Measurements from ENCODE around the gene PTEN.
"Not testable (repeated sequence)": the region's sequence is repeated elsewhere in the genome, so short reads cannot be mapped to it uniquely, and the experiment has no call there.

The PTEN gene

DNA sequence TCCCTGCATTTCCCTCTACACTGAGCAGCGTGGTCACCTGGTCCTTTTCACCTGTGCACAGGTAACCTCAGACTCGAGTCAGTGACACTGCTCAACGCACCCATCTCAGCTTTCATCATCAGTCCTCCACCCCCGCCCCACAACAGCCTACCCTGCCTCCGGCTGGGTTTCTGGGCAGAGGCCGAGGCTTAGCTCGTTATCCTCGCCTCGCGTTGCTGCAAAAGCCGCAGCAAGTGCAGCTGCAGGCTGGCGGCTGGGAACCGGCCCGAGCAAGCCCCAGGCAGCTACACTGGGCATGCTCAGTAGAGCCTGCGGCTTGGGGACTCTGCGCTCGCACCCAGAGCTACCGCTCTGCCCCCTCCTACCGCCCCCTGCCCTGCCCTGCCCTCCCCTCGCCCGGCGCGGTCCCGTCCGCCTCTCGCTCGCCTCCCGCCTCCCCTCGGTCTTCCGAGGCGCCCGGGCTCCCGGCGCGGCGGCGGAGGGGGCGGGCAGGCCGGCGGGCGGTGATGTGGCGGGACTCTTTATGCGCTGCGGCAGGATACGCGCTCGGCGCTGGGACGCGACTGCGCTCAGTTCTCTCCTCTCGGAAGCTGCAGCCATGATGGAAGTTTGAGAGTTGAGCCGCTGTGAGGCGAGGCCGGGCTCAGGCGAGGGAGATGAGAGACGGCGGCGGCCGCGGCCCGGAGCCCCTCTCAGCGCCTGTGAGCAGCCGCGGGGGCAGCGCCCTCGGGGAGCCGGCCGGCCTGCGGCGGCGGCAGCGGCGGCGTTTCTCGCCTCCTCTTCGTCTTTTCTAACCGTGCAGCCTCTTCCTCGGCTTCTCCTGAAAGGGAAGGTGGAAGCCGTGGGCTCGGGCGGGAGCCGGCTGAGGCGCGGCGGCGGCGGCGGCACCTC lies at the start of gene PTEN, which contains the start of gene KLLN:
TSS of gene PTEN (plus strand) at position 573 of the 891 bp plus-strand sequence. CDS start 845 bp downstream, outside the sequence.
TSS of gene KLLN (minus strand) at position 481 of the 891 bp plus-strand sequence. CDS start 1,046 bp downstream, outside the sequence.
- peak; percentile 92 for DNase-seq (ENCODE audit: low read depth)

DNA sequence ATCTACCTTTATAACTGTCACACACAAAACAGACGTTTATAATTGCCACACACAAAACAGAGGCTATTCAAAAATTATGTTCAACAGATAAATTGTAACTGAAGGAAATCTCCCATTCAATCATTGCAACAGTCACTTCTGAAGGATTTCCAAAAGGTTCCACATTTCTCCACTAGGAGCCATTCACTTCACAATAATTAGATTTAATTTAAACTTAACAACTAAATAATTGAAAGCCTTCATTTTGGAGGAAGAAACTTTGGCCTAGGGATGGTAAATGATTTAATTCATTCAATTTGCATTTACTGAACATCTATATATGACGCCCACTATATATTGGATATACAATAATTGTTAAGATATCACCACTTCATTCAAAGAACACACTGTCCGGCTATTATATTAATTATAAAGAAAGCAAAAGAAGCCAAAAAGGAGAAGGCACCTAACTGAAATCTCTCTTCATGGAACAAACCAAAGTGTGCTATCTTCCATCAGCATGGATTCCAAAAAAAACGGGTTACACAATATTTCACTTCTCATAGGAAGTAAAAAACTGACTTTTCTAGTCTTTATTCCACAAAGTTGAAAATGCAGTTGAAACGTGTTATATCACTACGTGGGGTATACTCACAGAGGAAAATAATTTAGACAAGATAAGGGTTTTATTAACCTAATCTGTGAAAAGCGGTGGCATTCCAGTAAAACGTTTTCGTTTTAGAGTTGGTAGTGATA lies 47.1 kb upstream of the PTEN start:
- DNase-seq (ENCODE audit: low read depth), result no peak

DNA sequence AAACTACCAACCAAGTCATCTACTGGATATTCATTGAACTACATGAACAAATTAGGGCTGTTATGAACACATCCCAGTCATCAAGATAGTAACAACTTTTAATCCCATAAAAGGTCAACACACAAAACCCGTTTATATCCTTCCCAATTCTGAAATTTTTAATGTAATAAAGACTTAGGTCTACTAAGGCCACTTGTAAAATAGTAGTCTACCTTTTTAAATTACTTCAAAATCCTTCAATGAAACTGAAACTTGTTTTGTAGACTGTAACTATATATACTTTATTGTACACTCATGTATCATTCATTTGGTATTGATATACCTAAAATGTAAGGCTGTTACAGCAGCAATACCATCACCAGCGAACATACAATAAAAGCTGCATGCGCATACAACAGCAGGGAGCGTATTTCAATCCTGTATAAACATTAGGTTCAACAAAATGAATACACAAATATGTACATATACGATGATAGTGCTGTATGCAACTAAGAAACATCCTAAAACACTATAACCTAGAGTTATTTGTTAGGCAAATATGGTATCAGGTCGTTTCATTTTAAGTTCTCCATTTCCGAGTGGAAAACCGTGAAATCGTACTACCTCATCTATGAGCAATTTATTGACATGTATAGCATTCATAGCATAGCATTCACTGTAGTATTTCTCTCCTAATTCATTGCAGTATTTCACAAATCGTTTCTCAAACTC lies 46.4 kb upstream of the PTEN start:
- peak; percentile 8 for DNase-seq (ENCODE audit: low read depth)

DNA sequence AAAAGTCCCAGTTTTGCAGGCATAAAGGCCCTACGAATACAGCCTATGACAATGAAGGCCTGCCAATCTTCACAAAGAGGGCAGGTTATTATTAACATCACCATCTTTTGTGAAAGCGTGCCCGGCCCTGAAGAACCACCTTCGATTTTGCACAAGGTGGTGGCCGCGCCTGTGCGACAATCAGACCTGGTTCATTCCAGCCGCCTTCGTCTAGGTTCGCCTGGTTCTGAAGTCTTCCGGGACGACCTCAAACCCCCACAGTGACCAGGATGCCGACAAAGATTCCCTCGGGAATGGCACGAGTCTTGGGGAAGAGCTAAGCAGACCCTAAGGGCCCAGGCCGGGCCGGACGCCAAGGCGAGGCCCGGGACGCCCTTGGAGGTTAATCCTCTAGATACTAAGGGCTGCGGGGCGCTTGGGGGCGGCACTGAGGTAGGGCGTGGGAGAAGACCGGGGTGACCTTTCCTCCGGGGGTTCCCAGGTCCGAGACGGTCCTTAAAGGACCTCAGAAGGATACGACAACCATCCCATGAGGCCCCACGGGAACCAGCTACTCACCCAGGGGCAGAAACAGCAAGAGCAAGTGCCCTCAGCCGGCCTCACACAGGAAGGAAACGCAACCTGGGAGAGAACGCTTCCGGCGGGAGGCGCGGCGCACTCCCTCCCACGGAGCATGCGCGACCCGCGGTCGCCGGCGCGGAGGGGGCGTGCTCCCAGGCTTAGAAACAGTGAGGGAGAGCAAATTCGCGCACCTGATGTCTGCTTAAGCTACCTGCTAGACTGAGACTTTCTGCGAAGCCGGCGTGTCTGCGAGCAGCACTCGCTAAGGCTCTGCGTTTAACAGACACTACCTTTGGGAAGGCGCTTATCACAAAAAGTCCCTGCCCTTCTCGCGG lies 45.6 kb upstream of the PTEN start, which contains the start of gene ATAD1:
TSS of gene ATAD1 (minus strand) at position 618 of the 896 bp plus-strand sequence. CDS start 3,627 bp downstream, outside the sequence.
- peak; percentile 85 for DNase-seq (ENCODE audit: low read depth)

DNA sequence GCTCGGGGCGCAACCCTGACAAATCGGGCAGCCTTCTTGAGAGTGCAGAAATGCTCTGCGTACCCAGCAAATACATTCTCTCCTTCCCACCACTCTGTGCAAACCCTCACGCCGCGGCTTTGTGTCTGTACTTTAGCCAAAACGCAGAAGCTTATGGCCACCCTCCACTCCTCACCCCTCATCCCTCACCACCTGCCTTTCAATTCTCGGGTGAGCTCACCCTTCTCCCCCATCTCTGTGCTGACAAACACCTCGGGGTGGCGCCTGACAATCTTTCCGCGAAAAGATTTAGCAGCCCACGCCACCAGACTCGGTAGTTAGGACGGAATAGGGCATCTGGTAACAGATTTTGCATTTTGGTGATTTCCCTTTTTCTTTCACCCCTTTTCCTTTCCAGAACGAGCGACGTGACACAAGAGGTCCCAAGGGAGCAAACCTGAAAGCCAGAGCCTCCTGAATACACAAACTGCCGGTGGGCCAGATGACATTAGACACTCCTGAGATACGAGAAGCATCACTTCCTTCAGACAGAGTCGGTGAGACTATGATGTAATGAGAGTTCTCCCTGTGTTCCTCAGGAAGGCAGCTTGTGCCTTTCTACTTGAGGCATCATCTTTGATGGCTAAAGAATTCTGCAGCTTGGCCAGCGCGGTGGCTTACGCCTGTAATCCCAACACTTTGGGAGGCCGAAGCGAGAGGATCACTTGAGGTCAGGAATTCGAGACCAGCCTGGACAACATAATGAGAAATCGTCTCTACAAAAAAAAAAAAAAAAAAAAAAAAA lies 44.7 kb upstream of the PTEN start:
- peak; percentile 34 for DNase-seq (ENCODE audit: low read depth)

DNA sequence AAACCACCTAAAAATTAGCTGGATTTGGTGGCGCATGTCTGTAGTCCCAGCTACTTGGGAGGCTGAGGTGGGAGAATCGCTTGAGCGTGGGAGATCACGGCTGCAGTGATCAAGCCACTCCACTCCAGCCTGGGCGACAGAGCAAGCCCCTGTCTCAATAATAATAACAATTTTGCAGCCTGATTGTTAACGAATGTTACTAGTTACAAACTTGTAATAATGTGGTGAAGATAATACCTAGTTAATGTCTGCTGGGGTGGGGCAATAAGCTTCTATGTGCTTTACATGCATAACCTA lies 44.2 kb upstream of the PTEN start:
- no peak for DNase-seq (ENCODE audit: low read depth)

DNA sequence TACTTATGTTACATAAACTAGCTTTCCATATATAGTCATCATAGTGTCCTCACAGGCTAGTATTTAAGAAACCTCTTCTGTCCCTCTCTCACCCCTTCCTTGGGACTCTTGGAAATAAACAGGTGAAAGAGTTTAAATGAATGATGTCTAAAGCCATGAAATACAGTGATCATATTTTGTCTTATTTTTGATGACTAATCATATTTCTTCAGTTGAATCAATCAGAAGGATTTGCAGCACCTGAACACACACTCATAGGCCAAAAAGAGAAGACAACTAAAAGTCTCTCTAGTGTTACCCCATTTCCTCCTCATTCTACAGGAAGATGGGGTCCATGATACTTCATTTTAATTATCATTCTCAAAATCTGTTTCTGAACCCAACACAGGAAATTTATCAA lies 36.8 kb upstream of the PTEN start:
- DNase-seq (ENCODE audit: low read depth), result no peak

DNA sequence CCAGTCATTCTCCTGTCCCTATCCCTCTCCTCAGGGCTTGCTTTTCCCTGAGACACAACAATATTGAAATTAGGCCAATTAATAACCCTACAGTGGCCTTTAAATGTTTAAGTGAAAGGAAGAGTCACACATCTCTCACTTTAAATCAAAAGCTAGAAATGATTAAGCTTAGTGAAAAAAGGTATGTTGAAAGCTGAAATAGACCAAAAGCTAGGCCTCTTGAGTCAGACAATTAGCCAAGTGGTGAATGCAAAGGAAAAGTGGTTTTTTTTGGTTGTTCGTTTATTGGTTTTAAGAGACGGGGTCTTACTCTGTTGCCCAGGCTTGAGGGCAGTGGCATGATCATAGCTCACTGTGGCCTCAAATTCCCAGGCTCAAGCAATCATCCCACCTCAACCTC lies 35.7 kb upstream of the PTEN start:
- DNase-seq (ENCODE audit: low read depth), result no peak

DNA sequence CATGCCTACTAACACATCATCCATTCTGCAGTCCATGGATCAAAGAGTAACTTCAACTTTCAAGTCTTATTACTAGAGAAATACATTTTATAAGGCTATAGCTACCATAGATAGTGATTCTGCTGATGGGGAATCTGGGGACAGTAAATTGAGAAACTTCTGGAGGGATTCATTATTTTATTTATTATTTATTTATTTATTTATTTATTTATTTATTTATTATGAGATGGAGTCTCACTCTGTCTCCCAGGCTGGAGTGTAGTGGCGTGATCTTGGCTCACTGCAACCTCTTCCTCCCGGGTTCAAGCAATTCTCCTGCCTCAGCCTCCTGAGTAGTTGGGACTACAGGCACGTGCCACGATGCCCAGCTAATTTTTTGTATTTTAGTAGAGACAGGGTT lies 34.4 kb upstream of the PTEN start:
- not testable (repeated sequence) for DNase-seq (ENCODE audit: low read depth)

DNA sequence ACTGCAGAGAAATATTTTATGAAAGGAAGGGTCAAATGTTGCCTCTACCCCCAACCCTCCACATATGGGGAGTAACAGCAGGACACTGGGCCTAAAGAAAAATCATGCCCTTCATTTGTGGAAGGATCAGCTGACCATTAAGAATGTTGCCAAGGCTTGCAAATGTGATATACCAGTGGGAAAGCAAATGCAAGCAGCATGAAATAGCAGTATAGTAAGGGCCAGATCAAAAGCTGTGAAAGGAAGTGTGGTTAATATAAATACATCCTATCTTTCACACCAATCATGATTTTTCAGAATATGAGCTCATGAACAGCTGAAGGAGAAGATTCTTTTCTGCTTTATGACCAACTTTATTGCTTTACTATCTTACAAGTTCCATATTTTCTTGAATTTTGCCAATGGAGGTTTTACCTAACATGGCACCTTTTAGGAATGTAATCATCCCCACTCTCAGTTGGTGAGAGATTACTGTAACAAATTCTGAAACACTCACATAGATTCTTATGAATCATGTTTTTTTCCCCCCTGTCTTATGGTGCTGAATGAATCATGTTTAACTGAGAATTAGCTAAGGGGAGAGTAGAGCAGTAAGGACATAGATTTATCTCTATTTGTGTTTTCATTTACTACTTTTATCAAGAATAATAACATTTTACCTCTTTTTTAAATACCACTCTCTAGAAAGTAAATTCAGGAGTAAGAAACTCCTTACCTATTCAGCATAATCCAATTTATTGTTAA lies 33.3 kb upstream of the PTEN start:
- no peak for DNase-seq (ENCODE audit: low read depth)

DNA sequence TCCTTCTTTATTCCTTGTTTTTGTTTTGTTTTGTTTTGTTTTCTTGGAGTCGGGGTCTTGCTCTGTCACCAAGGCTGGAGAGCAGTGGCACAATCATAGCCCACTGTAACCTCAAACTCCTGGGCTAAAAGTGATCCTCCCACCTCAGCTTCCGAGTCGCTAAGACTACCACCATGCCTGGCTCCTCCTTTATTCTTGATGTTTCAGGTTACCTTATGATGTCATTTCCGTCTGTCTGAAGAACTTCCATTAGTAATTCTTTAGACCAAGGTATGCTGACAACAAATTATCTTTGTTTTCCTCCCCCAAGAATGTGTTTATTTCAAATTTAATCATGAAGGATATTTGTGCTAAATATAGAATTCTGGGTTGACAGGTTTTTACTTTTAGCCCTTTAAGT lies 27.3 kb upstream of the PTEN start:
- DNase-seq (ENCODE audit: low read depth), result no peak

DNA sequence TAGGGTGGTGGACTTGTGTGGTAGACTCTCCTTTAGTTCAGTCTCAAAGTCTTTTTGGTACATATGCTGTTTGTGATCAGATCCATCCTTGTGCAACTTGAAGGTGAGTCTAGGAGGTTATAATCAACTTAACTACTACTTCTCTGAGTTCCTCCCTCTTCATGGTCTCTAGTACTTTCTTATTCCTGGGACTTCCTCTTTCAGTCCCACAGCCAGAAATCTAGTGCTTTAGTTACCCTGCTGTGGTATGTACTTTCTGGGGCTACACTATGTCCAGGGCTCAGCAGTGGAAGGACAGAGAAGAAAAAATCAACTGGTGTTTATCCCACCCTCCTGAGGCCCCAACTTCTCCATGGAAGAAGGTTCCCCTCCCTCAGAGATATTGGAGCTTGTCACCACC lies 26.0 kb upstream of the PTEN start:
- DNase-seq (ENCODE audit: low read depth), result no peak

DNA sequence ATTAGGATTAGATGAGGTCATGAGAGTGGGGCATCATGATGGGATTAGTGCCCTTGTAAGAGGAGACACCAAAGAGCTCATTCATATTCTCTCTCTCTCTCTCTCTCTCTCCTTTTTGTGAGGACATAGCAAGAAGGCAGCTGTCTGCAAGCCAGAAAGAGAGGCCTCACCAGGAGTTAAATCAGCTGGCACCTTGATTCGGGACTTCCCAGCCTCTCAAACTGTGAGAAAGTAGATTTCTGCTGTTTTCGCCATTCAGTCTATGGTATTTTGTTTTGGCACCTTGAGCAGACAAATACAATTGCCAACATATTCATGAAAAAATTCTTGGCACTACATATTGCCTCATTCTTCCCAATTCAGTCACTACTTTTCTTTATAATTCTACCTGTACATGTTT lies 24.8 kb upstream of the PTEN start:
- no peak for DNase-seq (ENCODE audit: low read depth)

DNA sequence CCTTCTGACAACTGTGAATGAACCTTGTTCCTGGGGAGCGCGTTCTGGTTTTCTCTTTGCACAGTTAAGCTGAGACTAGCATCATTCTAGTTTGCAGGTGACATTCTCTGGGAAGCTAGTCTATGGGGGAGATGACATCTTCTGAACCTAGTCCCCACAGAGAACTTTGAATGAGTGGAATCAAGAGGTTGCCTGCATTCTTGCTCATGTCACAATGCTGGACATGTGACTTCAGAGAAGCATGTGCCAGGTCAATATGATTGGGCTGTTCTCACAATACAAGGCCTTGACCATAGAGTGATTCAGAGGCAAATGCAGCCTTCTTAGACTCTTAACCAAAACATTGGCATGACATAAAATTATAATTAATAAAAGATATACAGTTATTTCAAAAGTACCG lies 22.2 kb upstream of the PTEN start:
- peak; percentile 34 for DNase-seq (ENCODE audit: low read depth)

DNA sequence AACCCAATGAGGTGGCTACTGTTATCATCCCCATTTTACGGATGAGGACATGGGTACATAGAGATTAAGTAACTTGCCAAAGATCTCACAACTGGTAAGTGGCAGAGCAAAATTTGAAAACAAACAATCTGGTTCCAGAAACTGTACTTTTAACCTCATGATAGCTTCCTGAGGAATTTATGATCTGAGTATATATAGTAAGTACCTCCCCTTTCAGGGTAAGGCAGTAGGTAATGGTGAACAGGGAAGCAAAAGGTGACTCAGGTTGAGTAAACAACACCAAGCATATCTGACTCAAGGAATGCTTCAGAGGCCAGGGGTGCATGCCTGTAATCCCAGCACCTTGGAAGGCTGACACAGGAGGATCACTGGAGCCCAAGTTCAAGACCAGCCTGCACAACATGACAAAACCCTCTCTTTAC lies 21.2 kb upstream of the PTEN start:
- DNase-seq (ENCODE audit: low read depth), result peak; percentile 51

DNA sequence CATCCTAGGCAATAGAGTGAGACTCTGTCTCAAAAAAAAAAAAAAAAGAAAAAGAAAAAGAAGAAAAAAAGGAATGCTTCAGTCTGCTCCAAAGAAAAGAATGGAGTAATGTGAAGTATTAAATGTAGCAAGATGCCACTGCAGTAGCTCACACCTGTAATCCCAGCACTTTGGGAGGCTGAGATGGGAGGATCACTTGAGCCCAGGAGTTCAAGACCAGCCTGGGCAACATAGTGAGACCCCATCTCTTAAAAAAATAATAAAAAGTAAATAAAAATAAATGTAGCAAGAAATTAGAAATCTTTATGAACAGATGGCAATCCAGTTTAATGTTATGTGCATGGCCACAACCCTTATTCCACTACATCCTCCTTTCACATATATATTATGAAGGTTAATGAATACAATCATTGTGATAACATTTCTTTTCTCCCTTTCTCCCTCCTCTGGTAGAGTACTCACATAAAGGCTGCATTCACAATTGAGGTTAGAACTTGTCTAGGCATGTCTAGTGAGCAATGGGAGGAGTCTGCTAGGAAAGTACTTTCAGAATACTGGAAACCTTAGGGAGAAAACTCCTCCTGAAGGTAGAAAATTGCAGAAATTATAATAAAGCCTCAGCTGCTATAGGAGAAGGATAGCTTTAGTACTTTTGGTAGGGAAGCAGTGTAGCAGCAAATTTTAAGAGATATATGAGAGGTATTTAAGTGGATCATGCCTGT lies 20.5 kb upstream of the PTEN start:
- DNase-seq (ENCODE audit: low read depth), result peak; percentile 78

DNA sequence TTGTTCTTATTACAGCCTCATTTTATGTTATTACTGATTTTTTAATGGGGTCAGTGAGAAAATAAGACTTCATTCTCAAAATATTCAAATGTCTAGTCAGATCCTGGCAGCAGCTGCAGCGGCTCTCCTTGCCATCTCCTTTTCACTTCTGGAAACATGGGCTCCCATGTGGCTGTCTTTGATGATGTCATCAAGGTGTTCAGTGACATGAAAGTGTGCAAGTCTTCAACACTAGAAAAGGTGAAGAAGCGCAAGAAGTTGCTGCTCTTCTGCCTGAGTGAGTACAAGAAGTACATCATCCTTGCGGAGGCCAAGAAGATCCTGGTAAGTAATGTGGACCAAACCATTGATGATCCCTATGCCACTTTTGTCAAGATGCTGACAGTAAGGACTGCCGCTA lies 19.7 kb upstream of the PTEN start:
- no peak for DNase-seq (ENCODE audit: low read depth)

DNA sequence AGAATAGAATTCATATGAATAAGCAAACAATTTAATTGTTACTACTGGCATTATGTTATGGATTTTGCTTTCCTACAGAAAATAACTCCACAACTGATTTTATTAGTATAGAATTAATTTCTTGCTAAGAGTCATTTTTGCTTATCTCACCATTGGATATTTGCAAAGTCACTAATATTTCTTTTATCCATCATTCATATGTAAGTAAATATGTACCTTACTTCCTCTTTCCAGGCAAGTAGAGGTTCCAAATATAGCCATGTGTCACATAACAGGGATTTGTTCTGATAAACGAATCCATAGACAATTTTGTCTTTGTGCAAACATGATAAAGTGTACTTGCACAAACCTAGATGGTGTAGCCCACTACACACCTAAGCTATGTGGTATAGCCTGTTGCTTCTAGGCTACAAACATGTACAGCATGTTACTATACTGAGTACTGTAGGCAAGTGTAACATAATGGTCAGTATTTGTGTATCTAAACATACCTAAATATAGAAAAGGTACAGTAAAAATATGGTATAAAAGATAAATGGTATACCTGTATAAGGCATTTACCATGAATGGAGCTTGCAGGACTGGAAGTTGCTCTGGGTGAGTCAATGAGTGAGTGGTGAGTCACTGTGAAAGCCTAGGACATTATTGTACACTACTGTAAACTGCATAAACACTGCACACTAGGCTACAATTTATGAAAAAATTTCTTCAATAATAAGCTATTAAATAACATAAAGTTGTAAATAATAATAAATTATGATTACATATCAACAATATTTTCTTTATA lies 18.4 kb upstream of the PTEN start:
- peak; percentile 73 for DNase-seq (ENCODE audit: low read depth)

DNA sequence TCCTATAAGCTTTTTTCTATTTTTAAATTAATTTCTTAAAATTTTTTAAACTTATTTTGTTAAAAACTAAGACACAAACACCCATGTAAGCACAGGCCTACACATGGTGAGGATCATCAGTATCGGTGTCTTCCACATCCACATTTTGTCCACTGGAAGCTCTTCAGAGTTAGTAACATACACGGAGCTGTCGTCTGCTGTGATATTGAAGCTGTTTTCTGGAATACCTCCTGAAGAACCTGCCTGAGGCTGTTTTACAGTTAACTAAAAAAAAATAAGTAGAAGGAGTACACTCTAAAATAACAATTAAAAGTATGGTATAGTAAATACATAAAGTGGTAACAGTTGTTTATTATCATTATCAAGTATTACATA lies 17.8 kb upstream of the PTEN start:
- DNase-seq (ENCODE audit: low read depth), result no peak

All from EH (cell line).